ENCODE results near the gene SH3TC1. TPM values are rescaled to one million over a fixed set of nuclear protein-coding genes. Genes with fewer than 3 reads are reported as not detected.

SH3TC1 gene
- total and polyA plus RNA-seq, 2 of the 8 experiments (the other 6 are each of a cell fraction or from before 2014, with no cell fraction given) = 0.15 TPM; not detected in 1

GRCh38 chr4:8285976-8286718, 87.1 kb downstream of the SH3TC1 start:
- H3K23ac ChIP-seq (ENCODE audit: insufficient read length) = no peak overlapping the region
- no peak overlapping the region; the same call in 1 of the 2 replicates for H4K8ac ChIP-seq (ENCODE audit: extremely low read depth, insufficient read depth, low read length)
- no peaks in the 10 kb centered on the region for H3K36me3 ChIP-seq (ENCODE audit: control insufficient read depth in 2 of 4, insufficient read depth in 4 of 4, low read length in 3 of 4)
- no peak overlapping the region for H3K18ac ChIP-seq (ENCODE audit: extremely low read depth, low read length)
- no peak overlapping the region for H3K4me2 ChIP-seq (ENCODE audit: insufficient read depth in 1 of 2, low read depth in 2 of 2, low read length in 2 of 2)
- H3K9me3 ChIP-seq (ENCODE audit: insufficient read depth in 2 of 2, low read depth in 1 of 2, low read length in 1 of 2) = no peaks in the 10 kb centered on the region
- ChIA-PET CTCF (ENCODE audit: partially characterized antibody) (interaction anchor here (0.6 to 2.1 kb wide), 4 partner anchors 20 to 460 kb away, joined by 3 to 6 read pairs (median 4); no protein-coding TSS in a partner anchor), POLR2A (ENCODE audit: partially characterized antibody) (no interaction called here)
- H3K4me3 ChIP-seq (ENCODE audit: extremely low read depth in 1 of 4, insufficient read depth in 2 of 4, low read depth in 3 of 4, low read length in 4 of 4) = no peak overlapping the region
- H4K5ac ChIP-seq (ENCODE audit: insufficient read length, low read depth, low read length) = no peak overlapping the region
- H2BK5ac ChIP-seq (ENCODE audit: low read depth, low read length) = no peak overlapping the region
- no peak overlapping the region for H3K9ac ChIP-seq (replicated peaks in 1 of 4; ENCODE audit: extremely low read depth in 1 of 4, low read depth in 3 of 4, low read length in 3 of 4)
- no peak overlapping the region for H4K91ac ChIP-seq (replicated peaks; ENCODE audit: insufficient read length, low read length)
- H2AK5ac ChIP-seq (ENCODE audit: low read depth, low read length) = no peak overlapping the region; the same call in 1 of the 2 replicates
- H3K79me1 ChIP-seq (ENCODE audit: low read depth, low read length) = no peaks in the 10 kb centered on the region
- WGBS, 2 experiments (ENCODE audit: extremely low coverage in 1 of 2, insufficient coverage in 1 of 2, insufficient read length in 1 of 2, insufficient replicate concordance in 2 of 2, low coverage in 1 of 2, low lambda C conversion rate in 2 of 2, missing lambda C conversion rate in 1 of 2) = 88% methylated on average over 23 of the region's 23 CpGs; no CpG with 5 or more reads in 1 of the 2 experiments
- FAIRE-seq (no peak), DNase-seq (ENCODE audit: low read depth in 1 of 2, low spot score in 2 of 2) (no peak)
- H4K20me1 ChIP-seq (replicated peaks in 1 of 2; ENCODE audit: control insufficient read depth in 1 of 2, insufficient read depth in 2 of 2, low read length in 2 of 2) = peaks cover 0 to 1% of the 10 kb centered on the region in 2 experiments
- H3K23me2 ChIP-seq (ENCODE audit: low read depth, low read length) = no peaks in the 10 kb centered on the region
- no peaks in the 10 kb centered on the region for H3K79me2 ChIP-seq (ENCODE audit: control insufficient read depth in 1 of 2, insufficient read depth in 2 of 2, low read length in 2 of 2)
- H2BK20ac ChIP-seq (ENCODE audit: low read length) = no peak overlapping the region
- H3K4ac ChIP-seq (replicated peaks; ENCODE audit: insufficient read length, low read depth, low read length) = no peak overlapping the region
- no peak overlapping the region for H3K14ac ChIP-seq (ENCODE audit: insufficient read length)
- H2AFZ ChIP-seq (ENCODE audit: low read length) = no peak overlapping the region
- no peaks in the 10 kb centered on the region for H3K27me3 ChIP-seq (replicated peaks in 1 of 4; ENCODE audit: control insufficient read depth in 3 of 4, extremely low read depth in 1 of 4, insufficient read depth in 3 of 4, low read length in 3 of 4)
- TF ChIP-seq CTBP2 (IDR thresholded peaks at IDR 0.05; ENCODE audit: borderline replicate concordance, insufficient read depth, insufficient read length, low read length) (no peak), EP300 (IDR thresholded peaks at IDR 0.05; ENCODE audit: borderline replicate concordance in 1 of 2, low read depth in 2 of 2, low read length in 2 of 2) (no peak), CHD2 (IDR thresholded peaks at IDR 0.05; ENCODE audit: low read length) (no peak), YY1 (IDR thresholded peaks at IDR 0.05; ENCODE audit: low read depth, low read length) (no peak)
- no peak overlapping the region for H2BK120ac ChIP-seq (replicated peaks; ENCODE audit: low read depth, low read length)
- no peaks in the 10 kb centered on the region for H3K4me1 ChIP-seq (replicated peaks in 1 of 4; ENCODE audit: control insufficient read depth in 3 of 4, insufficient read depth in 4 of 4, low read length in 3 of 4)
- H3K56ac ChIP-seq (replicated peaks; ENCODE audit: insufficient read length, low read depth, low read length) = no peak overlapping the region
- no peak overlapping the region for H3K27ac ChIP-seq (ENCODE audit: low read depth, low read length)
- no peak overlapping the region for H2BK12ac ChIP-seq (ENCODE audit: low read depth, low read length)
- H2BK15ac ChIP-seq (ENCODE audit: low read length) = no peak overlapping the region
